HCT116 (cell line): Measurements from ENCODE around the gene ZNF665.

Experiments
- EGR1 ChIP-seq: IDR thresholded peaks from 2 replicates; pipeline ENCODE4 v1.6.1; 2012; ENCODE audit warnings: low read depth
- EZH2 ChIP-seq: fragments of 200-600 bp; sonication (generic); IDR thresholded peaks from 2 replicates; pipeline ENCODE4 v1.6.1; 2017; ENCODE audit warnings: antibody characterized with exemption, mixed run types
- EZH2phosphoT487 ChIP-seq: fragments of 200-600 bp; IDR thresholded peaks from 2 replicates; pipeline ENCODE4 v1.6.1; 2018; ENCODE audit warnings: antibody characterized with exemption, borderline replicate concordance
- POLR2A ChIP-seq: IDR thresholded peaks from 2 replicates; pipeline ENCODE4 v1.7.0; 2011; ENCODE audit warnings: borderline replicate concordance; ENCODE audit not compliant: insufficient read depth, insufficient read length; ENCODE audit errors: extremely low read depth
- POLR2AphosphoS5 ChIP-seq: IDR thresholded peaks from 2 replicates; pipeline ENCODE4 v1.6.1; 2011; ENCODE audit warnings: mild to moderate bottlenecking, low read depth, low read length, moderate library complexity
- SIN3A ChIP-seq: IDR thresholded peaks from 2 replicates; pipeline ENCODE4 v1.6.1; 2012; ENCODE audit warnings: low read depth
- SP1 ChIP-seq: IDR thresholded peaks from 2 replicates; pipeline ENCODE4 v1.6.1; 2012; ENCODE audit warnings: low read depth
- TCF7L2 ChIP-seq: IDR thresholded peaks from 2 replicates; pipeline ENCODE4 v1.7.0; 2011; ENCODE audit warnings: borderline replicate concordance, inconsistent platforms; ENCODE audit not compliant: insufficient read depth, insufficient read length; ENCODE audit errors: extremely low read depth
- TF ChIP-seq, protein P1 (sequence below), 3 experiments: fragments of 200-600 bp in 1 of 3; sonication (generic) in 1 of 3; IDR thresholded peaks in 2 of 3; conservative IDR thresholded peaks in 1 of 3; 2 replicates each; pipeline ENCODE4 v1.5.1; 2012 to 2017; ENCODE audit warnings: low read depth in 2 of 3, low read length in 2 of 3, antibody characterized with exemption in 1 of 3, borderline replicate concordance in 1 of 3, control low read depth in 1 of 3, mild to moderate bottlenecking in 1 of 3, mixed read lengths in 1 of 3, mixed run types in 1 of 3, moderate library complexity in 1 of 3; ENCODE audit not compliant: insufficient read depth in 1 of 3
- TF ChIP-seq, protein P2 (sequence below): IDR thresholded peaks from 2 replicates; pipeline ENCODE4 v1.6.1; 2011; ENCODE audit warnings: mild to moderate bottlenecking, low read length, moderate library complexity; ENCODE audit not compliant: insufficient replicate concordance; ENCODE audit errors: extremely low read depth
- TF ChIP-seq, protein P3 (sequence below): IDR thresholded peaks from 2 replicates; pipeline ENCODE4 v1.6.1; 2012
- TF ChIP-seq, protein P4 (sequence below): IDR thresholded peaks from 2 replicates; pipeline ENCODE4 v1.6.1; 2012; ENCODE audit warnings: low read depth

DNA sequence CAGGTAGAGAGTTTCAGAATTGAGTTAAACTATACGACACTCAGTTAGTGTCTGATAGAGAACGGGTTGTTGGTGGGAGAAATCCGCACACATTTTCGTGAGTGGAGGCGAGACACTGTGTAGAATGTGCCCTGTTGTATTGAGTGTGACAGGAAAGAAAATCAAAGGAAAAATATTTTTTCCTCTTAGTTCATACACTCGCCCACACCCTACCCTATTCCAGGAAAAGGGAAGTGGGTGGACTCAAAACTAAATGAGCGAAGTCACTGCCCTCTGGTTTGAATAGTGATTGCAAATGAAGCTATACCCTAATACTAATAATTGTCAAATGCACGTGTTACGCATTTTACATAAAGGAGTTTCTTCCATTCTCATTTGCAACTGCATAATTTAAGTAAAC is 36.3 kb downstream of the ZNF665 start:
- TF ChIP-seq POLR2AphosphoS5 (no peak), EZH2phosphoT487 (no peak), TCF7L2 (no peak), SP1 (no peak), EZH2 (no peak), POLR2A (no peak), SIN3A (no peak), EGR1 (no peak)
- TF ChIP-seq, protein P1, sequence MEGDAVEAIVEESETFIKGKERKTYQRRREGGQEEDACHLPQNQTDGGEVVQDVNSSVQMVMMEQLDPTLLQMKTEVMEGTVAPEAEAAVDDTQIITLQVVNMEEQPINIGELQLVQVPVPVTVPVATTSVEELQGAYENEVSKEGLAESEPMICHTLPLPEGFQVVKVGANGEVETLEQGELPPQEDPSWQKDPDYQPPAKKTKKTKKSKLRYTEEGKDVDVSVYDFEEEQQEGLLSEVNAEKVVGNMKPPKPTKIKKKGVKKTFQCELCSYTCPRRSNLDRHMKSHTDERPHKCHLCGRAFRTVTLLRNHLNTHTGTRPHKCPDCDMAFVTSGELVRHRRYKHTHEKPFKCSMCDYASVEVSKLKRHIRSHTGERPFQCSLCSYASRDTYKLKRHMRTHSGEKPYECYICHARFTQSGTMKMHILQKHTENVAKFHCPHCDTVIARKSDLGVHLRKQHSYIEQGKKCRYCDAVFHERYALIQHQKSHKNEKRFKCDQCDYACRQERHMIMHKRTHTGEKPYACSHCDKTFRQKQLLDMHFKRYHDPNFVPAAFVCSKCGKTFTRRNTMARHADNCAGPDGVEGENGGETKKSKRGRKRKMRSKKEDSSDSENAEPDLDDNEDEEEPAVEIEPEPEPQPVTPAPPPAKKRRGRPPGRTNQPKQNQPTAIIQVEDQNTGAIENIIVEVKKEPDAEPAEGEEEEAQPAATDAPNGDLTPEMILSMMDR (IDR thresholded peaks at IDR 0.05 in 2 of 3, conservative IDR thresholded peaks at IDR 0.05 in 1 of 3; ENCODE audit: borderline replicate concordance in 1 of 3, insufficient read depth in 1 of 3, low read depth in 2 of 3, low read length in 2 of 3), result no peak
- TF ChIP-seq, protein P2, sequence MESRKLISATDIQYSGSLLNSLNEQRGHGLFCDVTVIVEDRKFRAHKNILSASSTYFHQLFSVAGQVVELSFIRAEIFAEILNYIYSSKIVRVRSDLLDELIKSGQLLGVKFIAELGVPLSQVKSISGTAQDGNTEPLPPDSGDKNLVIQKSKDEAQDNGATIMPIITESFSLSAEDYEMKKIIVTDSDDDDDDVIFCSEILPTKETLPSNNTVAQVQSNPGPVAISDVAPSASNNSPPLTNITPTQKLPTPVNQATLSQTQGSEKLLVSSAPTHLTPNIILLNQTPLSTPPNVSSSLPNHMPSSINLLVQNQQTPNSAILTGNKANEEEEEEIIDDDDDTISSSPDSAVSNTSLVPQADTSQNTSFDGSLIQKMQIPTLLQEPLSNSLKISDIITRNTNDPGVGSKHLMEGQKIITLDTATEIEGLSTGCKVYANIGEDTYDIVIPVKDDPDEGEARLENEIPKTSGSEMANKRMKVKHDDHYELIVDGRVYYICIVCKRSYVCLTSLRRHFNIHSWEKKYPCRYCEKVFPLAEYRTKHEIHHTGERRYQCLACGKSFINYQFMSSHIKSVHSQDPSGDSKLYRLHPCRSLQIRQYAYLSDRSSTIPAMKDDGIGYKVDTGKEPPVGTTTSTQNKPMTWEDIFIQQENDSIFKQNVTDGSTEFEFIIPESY, result no peak
- TF ChIP-seq, protein P3, sequence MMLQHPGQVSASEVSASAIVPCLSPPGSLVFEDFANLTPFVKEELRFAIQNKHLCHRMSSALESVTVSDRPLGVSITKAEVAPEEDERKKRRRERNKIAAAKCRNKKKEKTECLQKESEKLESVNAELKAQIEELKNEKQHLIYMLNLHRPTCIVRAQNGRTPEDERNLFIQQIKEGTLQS, result no peak
- TF ChIP-seq, protein P4, sequence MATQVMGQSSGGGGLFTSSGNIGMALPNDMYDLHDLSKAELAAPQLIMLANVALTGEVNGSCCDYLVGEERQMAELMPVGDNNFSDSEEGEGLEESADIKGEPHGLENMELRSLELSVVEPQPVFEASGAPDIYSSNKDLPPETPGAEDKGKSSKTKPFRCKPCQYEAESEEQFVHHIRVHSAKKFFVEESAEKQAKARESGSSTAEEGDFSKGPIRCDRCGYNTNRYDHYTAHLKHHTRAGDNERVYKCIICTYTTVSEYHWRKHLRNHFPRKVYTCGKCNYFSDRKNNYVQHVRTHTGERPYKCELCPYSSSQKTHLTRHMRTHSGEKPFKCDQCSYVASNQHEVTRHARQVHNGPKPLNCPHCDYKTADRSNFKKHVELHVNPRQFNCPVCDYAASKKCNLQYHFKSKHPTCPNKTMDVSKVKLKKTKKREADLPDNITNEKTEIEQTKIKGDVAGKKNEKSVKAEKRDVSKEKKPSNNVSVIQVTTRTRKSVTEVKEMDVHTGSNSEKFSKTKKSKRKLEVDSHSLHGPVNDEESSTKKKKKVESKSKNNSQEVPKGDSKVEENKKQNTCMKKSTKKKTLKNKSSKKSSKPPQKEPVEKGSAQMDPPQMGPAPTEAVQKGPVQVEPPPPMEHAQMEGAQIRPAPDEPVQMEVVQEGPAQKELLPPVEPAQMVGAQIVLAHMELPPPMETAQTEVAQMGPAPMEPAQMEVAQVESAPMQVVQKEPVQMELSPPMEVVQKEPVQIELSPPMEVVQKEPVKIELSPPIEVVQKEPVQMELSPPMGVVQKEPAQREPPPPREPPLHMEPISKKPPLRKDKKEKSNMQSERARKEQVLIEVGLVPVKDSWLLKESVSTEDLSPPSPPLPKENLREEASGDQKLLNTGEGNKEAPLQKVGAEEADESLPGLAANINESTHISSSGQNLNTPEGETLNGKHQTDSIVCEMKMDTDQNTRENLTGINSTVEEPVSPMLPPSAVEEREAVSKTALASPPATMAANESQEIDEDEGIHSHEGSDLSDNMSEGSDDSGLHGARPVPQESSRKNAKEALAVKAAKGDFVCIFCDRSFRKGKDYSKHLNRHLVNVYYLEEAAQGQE, result no peak
